ENCODE measurements around the gene SMPX. TPM values are rescaled to one million over a fixed set of nuclear protein-coding genes. Genes with fewer than 3 reads are reported as not detected.

Gene SMPX
- total RNA-seq, 2 experiments from 2014 or later = not detected

DNA sequence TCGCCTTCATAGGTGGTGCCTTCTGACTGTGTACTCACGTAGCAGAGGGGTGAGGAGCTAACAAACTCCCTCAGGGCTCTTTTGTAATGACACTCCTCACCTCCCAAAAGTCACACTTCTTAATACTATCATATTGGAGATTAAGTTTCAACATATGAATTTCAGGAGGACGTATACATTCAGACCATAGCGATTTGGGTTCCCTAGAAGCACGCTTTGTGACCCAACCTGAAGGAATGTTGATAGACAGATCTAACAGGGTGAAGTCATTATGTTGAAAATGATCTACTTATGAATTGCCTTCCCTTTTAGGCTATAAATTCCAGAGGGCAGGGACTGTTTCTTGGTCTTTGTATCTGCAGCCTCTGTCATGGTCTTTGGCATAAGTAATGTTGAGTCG is 96.6 kb downstream of the SMPX start:
- no peak overlapping the region for H3K27ac ChIP-seq (ENCODE audit: low read depth, low read length, poor library complexity, severe bottlenecking)
- H3K9me3 ChIP-seq (ENCODE audit: low read length) = no peaks in the 10 kb centered on the region
- ChIA-PET POLR2A (no interaction called here), CTCF (ENCODE audit: unreplicated experiment) (no interaction called here)
- BruUV-seq (replicated peaks) = no TSS peak
- intact Hi-C loops (cut with micrococcal nuclease; ENCODE audit: unreplicated experiment) = no loop called here
- no peak overlapping the region for H3K4me3 ChIP-seq (ENCODE audit: low read depth, low read length, poor library complexity, severe bottlenecking)
- no peaks in the 10 kb centered on the region for H3K79me2 ChIP-seq (ENCODE audit: insufficient read depth, low read depth, low read length)
- no peak for DNase-seq (ENCODE audit: low spot score)
- H3K9me2 ChIP-seq (ENCODE audit: insufficient read depth, low read length) = no peaks in the 10 kb centered on the region
- H3K4me1 ChIP-seq (ENCODE audit: insufficient read depth, low read length, poor library complexity, severe bottlenecking) = no peaks in the 10 kb centered on the region
- no peak overlapping the region for H3K4me2 ChIP-seq (ENCODE audit: low read length)
- no peaks in the 10 kb centered on the region for H3K36me3 ChIP-seq (ENCODE audit: insufficient read depth, low read length)
- H4K20me1 ChIP-seq (ENCODE audit: insufficient read depth, low read length) = no peaks in the 10 kb centered on the region
- TF ChIP-seq EZH2phosphoT487 (IDR thresholded peaks at IDR 0.05; ENCODE audit: borderline replicate concordance, low read depth, low read length) = no peak
- TF ChIP-seq, protein P1, sequence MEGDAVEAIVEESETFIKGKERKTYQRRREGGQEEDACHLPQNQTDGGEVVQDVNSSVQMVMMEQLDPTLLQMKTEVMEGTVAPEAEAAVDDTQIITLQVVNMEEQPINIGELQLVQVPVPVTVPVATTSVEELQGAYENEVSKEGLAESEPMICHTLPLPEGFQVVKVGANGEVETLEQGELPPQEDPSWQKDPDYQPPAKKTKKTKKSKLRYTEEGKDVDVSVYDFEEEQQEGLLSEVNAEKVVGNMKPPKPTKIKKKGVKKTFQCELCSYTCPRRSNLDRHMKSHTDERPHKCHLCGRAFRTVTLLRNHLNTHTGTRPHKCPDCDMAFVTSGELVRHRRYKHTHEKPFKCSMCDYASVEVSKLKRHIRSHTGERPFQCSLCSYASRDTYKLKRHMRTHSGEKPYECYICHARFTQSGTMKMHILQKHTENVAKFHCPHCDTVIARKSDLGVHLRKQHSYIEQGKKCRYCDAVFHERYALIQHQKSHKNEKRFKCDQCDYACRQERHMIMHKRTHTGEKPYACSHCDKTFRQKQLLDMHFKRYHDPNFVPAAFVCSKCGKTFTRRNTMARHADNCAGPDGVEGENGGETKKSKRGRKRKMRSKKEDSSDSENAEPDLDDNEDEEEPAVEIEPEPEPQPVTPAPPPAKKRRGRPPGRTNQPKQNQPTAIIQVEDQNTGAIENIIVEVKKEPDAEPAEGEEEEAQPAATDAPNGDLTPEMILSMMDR (conservative IDR thresholded peaks at IDR 0.05; ENCODE audit: low read length) = no peak
- no peak overlapping the region for H2AFZ ChIP-seq (ENCODE audit: low read length)

DNA sequence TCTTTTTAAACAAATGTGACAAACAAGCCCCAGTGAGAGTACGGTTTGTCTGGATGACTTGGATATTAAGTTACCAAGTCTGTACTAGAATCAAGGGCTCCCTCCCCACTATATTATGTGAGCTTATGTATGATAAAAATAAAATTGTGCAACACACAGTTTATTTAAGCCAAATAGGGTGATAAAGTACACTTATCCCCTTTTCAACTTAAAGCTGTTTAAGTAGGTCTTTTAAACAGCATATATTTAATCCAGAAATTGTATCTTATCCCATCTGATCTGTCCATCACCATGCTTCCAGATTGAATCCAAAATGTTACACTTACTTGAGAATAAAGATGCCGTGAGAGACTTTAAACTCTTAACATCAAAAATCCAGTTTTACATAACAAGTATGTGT is 97.8 kb downstream of the SMPX start:
- Histone ChIP-seq H3K79me2 (ENCODE audit: insufficient read depth, low read depth, low read length) (no peaks in the 10 kb centered on the region), H3K4me1 (ENCODE audit: insufficient read depth, low read length, poor library complexity, severe bottlenecking) (no peaks in the 10 kb centered on the region), H3K9me3 (ENCODE audit: low read length) (no peaks in the 10 kb centered on the region), H3K4me2 (ENCODE audit: low read length) (no peak overlapping the region), H3K36me3 (ENCODE audit: insufficient read depth, low read length) (no peaks in the 10 kb centered on the region), H3K27ac (ENCODE audit: low read depth, low read length, poor library complexity, severe bottlenecking) (no peak overlapping the region), H4K20me1 (ENCODE audit: insufficient read depth, low read length) (no peaks in the 10 kb centered on the region), H3K4me3 (ENCODE audit: low read depth, low read length, poor library complexity, severe bottlenecking) (no peak overlapping the region), H3K9me2 (ENCODE audit: insufficient read depth, low read length) (no peaks in the 10 kb centered on the region), H2AFZ (ENCODE audit: low read length) (no peak overlapping the region)
- intact Hi-C loops (cut with micrococcal nuclease; ENCODE audit: unreplicated experiment) = no loop called here
- no TSS peak for BruUV-seq (replicated peaks)
- DNase-seq (ENCODE audit: low spot score) = no peak
- CTCF ChIA-PET (ENCODE audit: unreplicated experiment) = no interaction called here
- TF ChIP-seq, protein P1 (conservative IDR thresholded peaks at IDR 0.05; ENCODE audit: low read length) = no peak
- no peak for TF ChIP-seq EZH2phosphoT487 (IDR thresholded peaks at IDR 0.05; ENCODE audit: borderline replicate concordance, low read depth, low read length)
- POLR2A ChIA-PET = no interaction called here

DNA sequence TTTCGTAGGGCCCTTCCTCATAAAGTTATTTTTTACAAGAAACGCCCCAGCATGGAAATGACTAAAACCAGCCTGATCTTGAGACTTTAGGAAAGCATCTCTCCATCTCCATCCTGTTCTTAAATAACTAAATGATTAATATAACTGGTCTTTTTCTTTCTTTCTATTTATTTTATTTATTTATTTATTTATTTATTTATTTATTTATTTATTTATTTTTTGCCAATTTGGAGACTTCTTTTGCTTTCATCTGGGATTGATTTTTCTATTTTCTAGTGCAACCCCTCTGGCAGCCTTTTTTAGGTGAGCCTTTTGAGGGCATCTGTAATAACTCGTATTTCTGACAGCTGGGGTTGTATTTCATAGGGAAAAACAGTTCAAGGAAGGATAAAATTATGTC is 98.6 kb downstream of the SMPX start:
- intact Hi-C loops (cut with micrococcal nuclease; ENCODE audit: unreplicated experiment) = no loop called here
- CTCF ChIA-PET (ENCODE audit: unreplicated experiment) = no interaction called here

More for the DNA sequence above, 98.6 kb downstream of the SMPX start:
- no peaks in the 10 kb centered on the region for H3K36me3 ChIP-seq (ENCODE audit: insufficient read depth, low read length)
- no peak for DNase-seq (ENCODE audit: low spot score)
- H4K20me1 ChIP-seq (ENCODE audit: insufficient read depth, low read length) = no peaks in the 10 kb centered on the region
- no peak overlapping the region for H3K4me2 ChIP-seq (ENCODE audit: low read length)
- no peak overlapping the region for H3K4me3 ChIP-seq (ENCODE audit: low read depth, low read length, poor library complexity, severe bottlenecking)
- TF ChIP-seq, protein P1 (conservative IDR thresholded peaks at IDR 0.05; ENCODE audit: low read length) = no peak
- no peak for TF ChIP-seq EZH2phosphoT487 (IDR thresholded peaks at IDR 0.05; ENCODE audit: borderline replicate concordance, low read depth, low read length)
- no TSS peak for BruUV-seq (replicated peaks)
- no peaks in the 10 kb centered on the region for H3K79me2 ChIP-seq (ENCODE audit: insufficient read depth, low read depth, low read length)
- H3K27ac ChIP-seq (ENCODE audit: low read depth, low read length, poor library complexity, severe bottlenecking) = no peak overlapping the region
- H2AFZ ChIP-seq (ENCODE audit: low read length) = no peak overlapping the region
- no peaks in the 10 kb centered on the region for H3K9me2 ChIP-seq (ENCODE audit: insufficient read depth, low read length)
- no peaks in the 10 kb centered on the region for H3K4me1 ChIP-seq (ENCODE audit: insufficient read depth, low read length, poor library complexity, severe bottlenecking)
- H3K9me3 ChIP-seq (ENCODE audit: low read length) = no peaks in the 10 kb centered on the region
- POLR2A ChIA-PET = no interaction called here
